HEK293 (cell line): ENCODE data around the gene CYP26B1.

Experiments used
- CTCF ChIA-PET: fragments of 350-600 bp; formaldehyde crosslinking; extraction: SDS; loops from one replicate; lab custom pipeline; 2021; ENCODE audit warnings: antibody characterized with exemption; lab: Yijun Ruan, JAX
- POLR2A ChIA-PET: fragments of 300-600 bp; formaldehyde crosslinking; extraction: SDS; loops from one replicate; lab custom pipeline; 2020; ENCODE audit warnings: antibody characterized with exemption, inconsistent platforms; lab: Yijun Ruan, JAX
- H3K27ac ChIP-seq: fragments of 200-500 bp; sonication (Bioruptor generic); 2 replicates; pipeline ENCODE4 v1.5.1; 2014; ENCODE audit warnings: low read depth, low read length, control low read depth, inconsistent platforms; ENCODE audit errors: extremely low read depth
- H3K36me3 ChIP-seq, 2 experiments: fragments of 200-500 bp in 1 of 2; sonication (Bioruptor generic) in 1 of 2; 1 replicate in 1 of 2; 2 replicates in 1 of 2; pipeline ENCODE4 v1.5.1; 2014 to 2017; ENCODE audit warnings: inconsistent platforms in 2 of 2, low read length in 2 of 2; ENCODE audit not compliant: control insufficient read depth in 2 of 2, insufficient read depth in 1 of 2
- H3K4me1 ChIP-seq: fragments of 200-500 bp; sonication (Bioruptor generic); 2 replicates; pipeline ENCODE4 v1.5.1; 2014; ENCODE audit warnings: mild to moderate bottlenecking, low read length, inconsistent platforms; ENCODE audit not compliant: control insufficient read depth, insufficient read depth
- H3K4me3 ChIP-seq: 2 replicates; pipeline ENCODE4 v1.5.1; 2011; ENCODE audit warnings: low read depth, mild to moderate bottlenecking, control low read depth, low read length, moderate library complexity
- H3K9me3 ChIP-seq: fragments of 200-500 bp; sonication (Bioruptor generic); 2 replicates; pipeline ENCODE4 v1.5.1; 2014; ENCODE audit warnings: low read depth, low read length, inconsistent platforms; ENCODE audit not compliant: control insufficient read depth, insufficient read depth
- KLF9 ChIP-seq: fragments of 450-650 bp; formaldehyde crosslinking; IDR thresholded peaks from 2 replicates; pipeline ENCODE4 v1.5.1; 2016; ENCODE audit warnings: missing biosample characterization, missing genetic modification characterization, low read depth
- MZF1 ChIP-seq: fragments of 450-650 bp; formaldehyde crosslinking; IDR thresholded peaks from 2 replicates; pipeline ENCODE4 v1.5.1; 2017; ENCODE audit warnings: missing biosample characterization, missing genetic modification characterization, borderline replicate concordance
- YY2 ChIP-seq: fragments of 450-650 bp; formaldehyde crosslinking; IDR thresholded peaks from 2 replicates; pipeline ENCODE4 v1.5.1; 2016; ENCODE audit warnings: missing biosample characterization, missing genetic modification characterization
- ZBTB48 ChIP-seq: fragments of 450-650 bp; formaldehyde crosslinking; IDR thresholded peaks from 2 replicates; pipeline ENCODE4 v1.5.1; 2016; ENCODE audit warnings: missing biosample characterization, missing genetic modification characterization
- ZFHX2 ChIP-seq: fragments of 450-650 bp; formaldehyde crosslinking; conservative IDR thresholded peaks from 2 replicates; pipeline ENCODE4 v1.5.1; 2016; ENCODE audit warnings: missing biosample characterization, missing genetic modification characterization
- ZFP41 ChIP-seq: fragments of 450-650 bp; formaldehyde crosslinking; IDR thresholded peaks from 2 replicates; pipeline ENCODE4 v1.5.1; 2016; ENCODE audit warnings: missing biosample characterization, missing genetic modification characterization, borderline replicate concordance
- ZNF16 ChIP-seq: fragments of 450-650 bp; formaldehyde crosslinking; IDR thresholded peaks from 2 replicates; pipeline ENCODE4 v1.5.1; 2016; ENCODE audit warnings: low read depth, missing biosample characterization, missing genetic modification characterization
- ZNF2 ChIP-seq: fragments of 450-650 bp; formaldehyde crosslinking; IDR thresholded peaks from 2 replicates; pipeline ENCODE4 v1.5.1; 2016; ENCODE audit warnings: missing biosample characterization, missing genetic modification characterization
- ZNF221 ChIP-seq: fragments of 450-650 bp; formaldehyde crosslinking; IDR thresholded peaks from 2 replicates; pipeline ENCODE4 v1.5.1; 2017; ENCODE audit warnings: missing biosample characterization, missing genetic modification characterization, borderline replicate concordance
- ZNF24 ChIP-seq: fragments of 450-650 bp; formaldehyde crosslinking; IDR thresholded peaks from 2 replicates; pipeline ENCODE4 v1.5.1; 2016; ENCODE audit warnings: missing biosample characterization, missing genetic modification characterization
- ZNF335 ChIP-seq: fragments of 450-650 bp; formaldehyde crosslinking; conservative IDR thresholded peaks from 2 replicates; pipeline ENCODE4 v1.5.1; 2016; ENCODE audit warnings: missing biosample characterization, missing genetic modification characterization
- ZNF394 ChIP-seq: fragments of 450-650 bp; formaldehyde crosslinking; IDR thresholded peaks from 2 replicates; pipeline ENCODE4 v1.5.1; 2016; ENCODE audit warnings: missing biosample characterization, missing genetic modification characterization, mild to moderate bottlenecking, moderate library complexity, borderline replicate concordance
- ZNF426 ChIP-seq: fragments of 450-650 bp; formaldehyde crosslinking; IDR thresholded peaks from 2 replicates; pipeline ENCODE4 v1.5.1; 2017; ENCODE audit warnings: missing biosample characterization, missing genetic modification characterization, mild to moderate bottlenecking, inconsistent platforms, moderate library complexity
- ZNF510 ChIP-seq: fragments of 450-650 bp; formaldehyde crosslinking; IDR thresholded peaks from 2 replicates; pipeline ENCODE4 v1.5.1; 2018; ENCODE audit warnings: mild to moderate bottlenecking, missing genetic modification characterization, missing biosample characterization; ENCODE audit not compliant: insufficient replicate concordance
- ZNF785 ChIP-seq: fragments of 450-650 bp; formaldehyde crosslinking; IDR thresholded peaks from 2 replicates; pipeline ENCODE4 v1.5.1; 2016; ENCODE audit warnings: missing biosample characterization, missing genetic modification characterization
- TF ChIP-seq, protein P1 (sequence below): fragments of 450-650 bp; formaldehyde crosslinking; IDR thresholded peaks from 2 replicates; pipeline ENCODE4 v1.5.1; 2016; ENCODE audit warnings: missing biosample characterization, missing genetic modification characterization
- TF ChIP-seq, protein P2 (sequence below): fragments of 450-650 bp; formaldehyde crosslinking; IDR thresholded peaks from 2 replicates; pipeline ENCODE4 v1.5.1; 2016; ENCODE audit warnings: missing biosample characterization, missing genetic modification characterization
- TF ChIP-seq, protein P3 (sequence below): fragments of 450-650 bp; formaldehyde crosslinking; IDR thresholded peaks from 2 replicates; pipeline ENCODE4 v1.5.1; 2016; ENCODE audit warnings: missing biosample characterization, missing genetic modification characterization, low read depth
- TF ChIP-seq, protein P4 (sequence below): fragments of 450-650 bp; formaldehyde crosslinking; IDR thresholded peaks from 2 replicates; pipeline ENCODE4 v1.5.1; 2017; ENCODE audit warnings: missing biosample characterization, missing genetic modification characterization

Gene CYP26B1

DNA sequence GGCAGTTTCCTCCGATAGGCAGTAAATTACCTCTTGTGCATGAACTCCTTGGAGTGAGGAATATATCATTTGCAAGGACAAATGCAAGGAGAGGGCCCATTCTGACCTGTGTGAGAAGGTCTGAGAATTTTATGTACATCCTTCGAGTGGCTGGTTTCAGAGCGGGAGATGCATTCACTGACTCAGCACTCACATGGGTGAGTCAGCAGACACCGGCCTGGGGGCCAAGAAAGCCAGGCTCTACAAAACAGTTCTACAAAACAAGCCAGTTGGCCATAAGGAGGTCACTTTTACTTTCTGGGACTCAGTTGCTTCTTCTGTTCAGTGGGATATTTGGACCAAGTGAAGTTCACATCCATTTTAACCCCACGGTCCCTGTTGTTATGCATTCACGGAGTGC lies 35.3 kb downstream of the CYP26B1 start (continued):
- TF ChIP-seq ZNF426 (tag by site-specific recombination) = no peak
- TF ChIP-seq ZBTB48 (tag by site-specific recombination) = no peak
- no peak for TF ChIP-seq ZNF24
- TF ChIP-seq YY2 (tag by site-specific recombination) = no peak
- TF ChIP-seq ZNF16 = no peak

DNA sequence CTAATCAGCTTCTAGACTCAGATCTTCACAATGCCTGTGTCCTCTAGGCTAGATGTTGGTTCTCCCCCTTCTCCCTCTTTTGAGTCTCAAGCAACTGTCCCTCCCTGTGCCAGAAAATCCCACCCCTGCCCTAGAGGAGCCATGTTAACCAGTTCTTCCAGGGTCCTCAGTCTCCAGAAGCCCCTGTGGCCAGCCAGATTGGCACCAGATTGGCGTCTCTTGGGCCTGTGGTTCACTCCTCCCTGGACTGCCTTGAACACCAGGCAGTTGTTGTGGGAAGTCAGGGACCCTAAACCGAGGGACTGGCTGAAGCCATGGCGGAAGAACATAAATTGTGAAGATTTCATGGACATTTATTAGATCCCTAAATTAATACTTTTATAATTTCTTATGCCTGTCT lies 36.6 kb downstream of the CYP26B1 start:
- ChIA-PET CTCF (interaction anchor here (1.0 kb wide), 1 partner anchor 10 kb away, joined by 5 read pairs; no protein-coding TSS in a partner anchor), POLR2A (no interaction called here)
- Histone ChIP-seq H3K4me1 (peaks cover 7% of the 10 kb centered on the region; the same call in 1 of the 2 replicates), H3K27ac (no peak overlapping the region), H3K4me3 (no peak overlapping the region), H3K9me3 (no peaks in the 10 kb centered on the region), H3K36me3 (no peaks in the 10 kb centered on the region)
- TF ChIP-seq ZNF335 (tag by site-specific recombination) (no peak), ZFP41 (tag by site-specific recombination) (no peak), ZNF510 (tag by site-specific recombination) (no peak), ZFHX2 (tag by site-specific recombination) (no peak), ZNF394 (no peak), ZNF785 (tag by site-specific recombination) (no peak), ZNF2 (no peak), KLF9 (tag by site-specific recombination) (no peak), MZF1 (no peak)
- TF ChIP-seq, protein P1, sequence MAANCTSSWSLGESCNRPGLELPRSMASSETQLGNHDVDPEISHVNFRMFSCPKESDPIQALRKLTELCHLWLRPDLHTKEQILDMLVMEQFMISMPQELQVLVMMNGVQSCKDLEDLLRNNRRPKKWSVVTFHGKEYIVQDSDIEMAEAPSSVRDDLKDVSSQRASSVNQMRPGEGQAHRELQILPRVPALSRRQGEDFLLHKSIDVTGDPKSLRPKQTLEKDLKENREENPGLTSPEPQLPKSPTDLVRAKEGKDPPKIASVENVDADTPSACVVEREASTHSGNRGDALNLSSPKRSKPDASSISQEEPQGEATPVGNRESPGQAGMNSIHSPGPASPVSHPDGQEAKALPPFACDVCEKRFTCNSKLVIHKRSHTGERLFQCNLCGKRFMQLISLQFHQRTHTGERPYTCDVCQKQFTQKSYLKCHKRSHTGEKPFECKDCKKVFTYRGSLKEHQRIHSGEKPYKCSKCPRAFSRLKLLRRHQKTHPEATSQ = no peak

DNA sequence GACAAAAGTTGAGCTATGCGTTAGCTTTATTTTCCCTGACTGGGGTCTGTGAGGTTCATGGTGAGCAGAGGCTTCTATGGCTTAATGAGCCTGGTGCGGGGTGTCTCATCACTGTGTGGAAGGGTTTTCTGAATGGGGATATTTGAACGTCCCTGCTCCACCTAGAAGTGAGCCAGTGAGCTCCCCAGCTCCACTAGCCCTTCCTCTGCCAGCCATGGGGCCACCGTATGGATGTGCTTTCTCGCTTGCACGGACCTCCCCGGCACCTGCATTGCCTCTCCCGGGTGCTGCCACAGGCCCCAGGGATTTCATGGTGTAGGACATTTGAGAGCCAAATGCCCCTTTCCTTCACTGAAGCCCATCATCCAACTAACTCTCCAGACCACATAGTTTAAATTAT lies 37.8 kb downstream of the CYP26B1 start:
- no peak overlapping the region for H3K4me3 ChIP-seq
- H3K36me3 ChIP-seq = no peaks in the 10 kb centered on the region
- H3K9me3 ChIP-seq = no peaks in the 10 kb centered on the region
- H3K4me1 ChIP-seq = no peaks in the 10 kb centered on the region; the same call in 1 of the 2 replicates
- ChIA-PET CTCF (interaction anchor here (0.6 kb wide), 1 partner anchor 810 kb away, joined by 4 read pairs; no protein-coding TSS in a partner anchor), POLR2A (interaction anchor here (0.5 kb wide), 1 partner anchor 275 kb away, joined by 4 read pairs; no protein-coding TSS in a partner anchor)
- H3K27ac ChIP-seq = no peak overlapping the region
- TF ChIP-seq ZFP41 (tag by site-specific recombination) = no peak

DNA sequence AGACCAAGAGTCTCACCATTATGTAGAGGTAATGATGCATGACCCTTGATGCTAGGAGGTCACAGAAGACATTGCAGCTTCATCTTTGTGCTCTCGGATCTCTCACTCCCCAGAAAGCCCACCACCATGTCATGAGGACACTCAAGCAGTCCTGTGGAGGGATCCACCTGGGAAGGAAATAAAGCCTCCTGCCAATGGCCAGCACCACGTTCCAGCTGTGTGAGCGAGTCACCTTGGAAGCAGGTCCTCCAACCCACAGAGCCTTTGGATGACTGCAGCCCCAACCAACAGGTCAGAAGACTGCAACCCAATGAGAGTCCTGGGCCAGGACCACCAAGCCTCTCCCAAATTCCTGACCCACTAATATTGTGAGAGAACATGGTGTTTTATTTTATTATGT lies 38.4 kb downstream of the CYP26B1 start:
- CTCF ChIA-PET = no interaction called here
- POLR2A ChIA-PET = interaction anchor here (0.5 kb wide), 1 partner anchor 274 kb away, joined by 4 read pairs; no protein-coding TSS in a partner anchor

More for the DNA sequence above, 38.4 kb downstream of the CYP26B1 start:
- TF ChIP-seq ZNF221 (no peak), ZNF16 (no peak)
- TF ChIP-seq, protein P2, sequence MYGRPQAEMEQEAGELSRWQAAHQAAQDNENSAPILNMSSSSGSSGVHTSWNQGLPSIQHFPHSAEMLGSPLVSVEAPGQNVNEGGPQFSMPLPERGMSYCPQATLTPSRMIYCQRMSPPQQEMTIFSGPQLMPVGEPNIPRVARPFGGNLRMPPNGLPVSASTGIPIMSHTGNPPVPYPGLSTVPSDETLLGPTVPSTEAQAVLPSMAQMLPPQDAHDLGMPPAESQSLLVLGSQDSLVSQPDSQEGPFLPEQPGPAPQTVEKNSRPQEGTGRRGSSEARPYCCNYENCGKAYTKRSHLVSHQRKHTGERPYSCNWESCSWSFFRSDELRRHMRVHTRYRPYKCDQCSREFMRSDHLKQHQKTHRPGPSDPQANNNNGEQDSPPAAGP (tag by site-specific recombination) = no peak
- TF ChIP-seq, protein P3, sequence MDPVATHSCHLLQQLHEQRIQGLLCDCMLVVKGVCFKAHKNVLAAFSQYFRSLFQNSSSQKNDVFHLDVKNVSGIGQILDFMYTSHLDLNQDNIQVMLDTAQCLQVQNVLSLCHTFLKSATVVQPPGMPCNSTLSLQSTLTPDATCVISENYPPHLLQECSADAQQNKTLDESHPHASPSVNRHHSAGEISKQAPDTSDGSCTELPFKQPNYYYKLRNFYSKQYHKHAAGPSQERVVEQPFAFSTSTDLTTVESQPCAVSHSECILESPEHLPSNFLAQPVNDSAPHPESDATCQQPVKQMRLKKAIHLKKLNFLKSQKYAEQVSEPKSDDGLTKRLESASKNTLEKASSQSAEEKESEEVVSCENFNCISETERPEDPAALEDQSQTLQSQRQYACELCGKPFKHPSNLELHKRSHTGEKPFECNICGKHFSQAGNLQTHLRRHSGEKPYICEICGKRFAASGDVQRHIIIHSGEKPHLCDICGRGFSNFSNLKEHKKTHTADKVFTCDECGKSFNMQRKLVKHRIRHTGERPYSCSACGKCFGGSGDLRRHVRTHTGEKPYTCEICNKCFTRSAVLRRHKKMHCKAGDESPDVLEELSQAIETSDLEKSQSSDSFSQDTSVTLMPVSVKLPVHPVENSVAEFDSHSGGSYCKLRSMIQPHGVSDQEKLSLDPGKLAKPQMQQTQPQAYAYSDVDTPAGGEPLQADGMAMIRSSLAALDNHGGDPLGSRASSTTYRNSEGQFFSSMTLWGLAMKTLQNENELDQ = no peak
- TF ChIP-seq, protein P4, sequence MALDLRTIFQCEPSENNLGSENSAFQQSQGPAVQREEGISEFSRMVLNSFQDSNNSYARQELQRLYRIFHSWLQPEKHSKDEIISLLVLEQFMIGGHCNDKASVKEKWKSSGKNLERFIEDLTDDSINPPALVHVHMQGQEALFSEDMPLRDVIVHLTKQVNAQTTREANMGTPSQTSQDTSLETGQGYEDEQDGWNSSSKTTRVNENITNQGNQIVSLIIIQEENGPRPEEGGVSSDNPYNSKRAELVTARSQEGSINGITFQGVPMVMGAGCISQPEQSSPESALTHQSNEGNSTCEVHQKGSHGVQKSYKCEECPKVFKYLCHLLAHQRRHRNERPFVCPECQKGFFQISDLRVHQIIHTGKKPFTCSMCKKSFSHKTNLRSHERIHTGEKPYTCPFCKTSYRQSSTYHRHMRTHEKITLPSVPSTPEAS (tag by site-specific recombination) = no peak
- Histone ChIP-seq H3K27ac (no peak overlapping the region), H3K4me1 (no peaks in the 10 kb centered on the region), H3K4me3 (no peak overlapping the region), H3K36me3 (no peaks in the 10 kb centered on the region), H3K9me3 (no peaks in the 10 kb centered on the region)
